Measurements from ENCODE around the gene GRID1. TPM values are rescaled to one million over a fixed set of nuclear protein-coding genes. Genes with fewer than 3 reads are reported as not detected.

The GRID1 gene
- total RNA-seq, 1 experiment from 2014 or later: not detected

DNA sequence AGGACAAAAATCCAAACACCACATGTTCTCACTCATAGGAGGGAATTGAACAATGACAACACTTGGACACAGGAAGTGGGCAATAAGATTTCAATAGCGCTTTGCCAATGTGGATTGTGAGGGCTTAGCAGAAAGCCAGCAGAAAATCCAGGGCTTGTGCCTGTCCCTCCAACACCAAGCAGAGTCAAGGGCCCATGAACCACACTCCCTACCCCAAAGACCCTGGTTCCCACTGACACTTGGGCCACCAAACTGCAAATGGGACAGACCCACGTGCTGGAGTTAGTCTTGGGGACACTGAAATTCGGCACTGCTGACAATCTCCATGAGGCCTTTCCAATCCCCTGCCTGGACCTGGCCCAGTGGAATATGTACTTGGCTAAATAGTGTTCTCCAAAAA, 67.0 kb downstream of the GRID1 start:
- TF ChIP-seq CTCF (IDR thresholded peaks at IDR 0.05; ENCODE audit: unreplicated experiment): no peak
- no peak for DNase-seq
- Mint-ChIP-seq H3K4me1 (ENCODE audit: low read depth, unreplicated experiment) (no peaks in the 10 kb centered on the region), H3K27ac (ENCODE audit: unreplicated experiment) (no peak overlapping the region), H3K4me3 (ENCODE audit: low read depth, unreplicated experiment) (no peak overlapping the region), H3K27me3 (ENCODE audit: unreplicated experiment) (peaks cover 71% of the 10 kb centered on the region), H3K9me3 (ENCODE audit: low read depth, unreplicated experiment) (no peaks in the 10 kb centered on the region), H3K36me3 (ENCODE audit: insufficient read depth, unreplicated experiment) (no peaks in the 10 kb centered on the region)
- CTCF ChIA-PET: no interaction called here
- no TSS peak for BruUV-seq (replicated peaks)
- intact Hi-C loops (cut with micrococcal nuclease; ENCODE audit: unreplicated experiment): no loop called here

- Mint-ChIP-seq H3K27me3 (ENCODE audit: unreplicated experiment) (peaks cover 71% of the 10 kb centered on the region), H3K4me3 (ENCODE audit: low read depth, unreplicated experiment) (no peak overlapping the region), H3K4me1 (ENCODE audit: low read depth, unreplicated experiment) (no peaks in the 10 kb centered on the region), H3K27ac (ENCODE audit: unreplicated experiment) (no peak overlapping the region), H3K9me3 (ENCODE audit: low read depth, unreplicated experiment) (no peaks in the 10 kb centered on the region), H3K36me3 (ENCODE audit: insufficient read depth, unreplicated experiment) (no peaks in the 10 kb centered on the region)
- intact Hi-C loops (cut with micrococcal nuclease; ENCODE audit: unreplicated experiment): no loop called here
- no TSS peak for BruUV-seq (replicated peaks)
- TF ChIP-seq CTCF (IDR thresholded peaks at IDR 0.05; ENCODE audit: unreplicated experiment): no peak
- CTCF ChIA-PET: no interaction called here
- DNase-seq: no peak
Measured at GRCh38 chr10:86298501-86299001, 68.0 kb downstream of the GRID1 start.

DNA sequence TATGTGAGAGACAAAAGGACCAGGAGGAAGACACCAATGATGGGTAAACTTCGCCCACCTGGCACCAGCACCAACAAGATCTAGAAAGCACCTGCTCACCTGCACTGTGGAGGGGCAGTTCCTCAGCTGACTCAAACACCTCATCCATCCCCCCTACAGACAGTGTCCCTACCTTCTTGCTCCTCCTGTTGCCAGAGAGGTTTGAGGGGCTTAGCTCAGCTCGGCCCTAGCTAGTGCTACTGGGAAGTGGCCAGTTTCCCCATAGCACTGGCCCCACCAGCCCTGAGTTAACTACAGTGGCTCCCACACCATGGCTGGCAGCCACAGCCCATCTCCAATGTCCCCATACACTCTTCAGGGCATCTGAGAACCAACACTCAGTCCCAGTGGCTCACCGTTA, 70.8 kb downstream of the GRID1 start:
- no peaks in the 10 kb centered on the region for H3K4me1 Mint-ChIP-seq (ENCODE audit: low read depth, unreplicated experiment)
- intact Hi-C loops (cut with micrococcal nuclease; ENCODE audit: unreplicated experiment): no loop called here
- no peak for DNase-seq
- H3K27ac Mint-ChIP-seq (ENCODE audit: unreplicated experiment): no peak overlapping the region
- BruUV-seq (replicated peaks): no TSS peak
- CTCF ChIA-PET: interaction anchor here (1.0 kb wide), 1 partner anchor 27 kb away, joined by 3 read pairs; no protein-coding TSS in a partner anchor
- no peaks in the 10 kb centered on the region for H3K36me3 Mint-ChIP-seq (ENCODE audit: insufficient read depth, unreplicated experiment)
- no peak for TF ChIP-seq CTCF (IDR thresholded peaks at IDR 0.05; ENCODE audit: unreplicated experiment)
- peaks cover 60% of the 10 kb centered on the region for H3K27me3 Mint-ChIP-seq (ENCODE audit: unreplicated experiment)
- H3K4me3 Mint-ChIP-seq (ENCODE audit: low read depth, unreplicated experiment): no peak overlapping the region
- H3K9me3 Mint-ChIP-seq (ENCODE audit: low read depth, unreplicated experiment): no peaks in the 10 kb centered on the region

GRCh38 chr10:86295351-86295750, 71.2 kb downstream of the GRID1 start:
- CTCF ChIA-PET: no interaction called here
- BruUV-seq (replicated peaks): no TSS peak
- DNase-seq: no peak
- intact Hi-C loops (cut with micrococcal nuclease; ENCODE audit: unreplicated experiment): no loop called here
- peaks cover 56% of the 10 kb centered on the region for H3K27me3 Mint-ChIP-seq (ENCODE audit: unreplicated experiment)
- H3K4me1 Mint-ChIP-seq (ENCODE audit: low read depth, unreplicated experiment): no peaks in the 10 kb centered on the region
- no peaks in the 10 kb centered on the region for H3K9me3 Mint-ChIP-seq (ENCODE audit: low read depth, unreplicated experiment)
- H3K36me3 Mint-ChIP-seq (ENCODE audit: insufficient read depth, unreplicated experiment): no peaks in the 10 kb centered on the region
- no peak overlapping the region for H3K4me3 Mint-ChIP-seq (ENCODE audit: low read depth, unreplicated experiment)
- TF ChIP-seq CTCF (IDR thresholded peaks at IDR 0.05; ENCODE audit: unreplicated experiment): no peak
- H3K27ac Mint-ChIP-seq (ENCODE audit: unreplicated experiment): no peak overlapping the region
